ENCODE measurements around the gene TMEM89. TPM values are rescaled to one million over a fixed set of nuclear protein-coding genes. Genes with fewer than 3 reads are reported as not detected.

TMEM89 gene
- total RNA-seq, 2 donors from 2014 or later, result 0.57 TPM; not detected in 1

- Histone ChIP-seq H3K9ac (ENCODE audit: extremely low read depth, low read length, poor library complexity, severe bottlenecking) (no peak overlapping the region), H3K36me3 (ENCODE audit: control insufficient read depth, insufficient read depth, low read length) (peaks cover 24% of the 10 kb centered on the region), H3K9me3 (ENCODE audit: control insufficient read depth, low read length) (no peaks in the 10 kb centered on the region), H3K4me3 (ENCODE audit: low read length) (no peak overlapping the region), H3K27me3 (ENCODE audit: control insufficient read depth, insufficient read depth, low read length, poor library complexity, severe bottlenecking) (no peaks in the 10 kb centered on the region), H3K27ac (ENCODE audit: low read depth, low read length) (no peak overlapping the region), H3K4me1 (ENCODE audit: control insufficient read depth, insufficient read depth, low read length) (no peaks in the 10 kb centered on the region)
- no peak overlapping the region for H3K4me3 Mint-ChIP-seq
- H3K9me3 Mint-ChIP-seq, result no peaks in the 10 kb centered on the region
- no peaks in the 10 kb centered on the region for H3K27me3 Mint-ChIP-seq (ENCODE audit: insufficient read depth)
- WGBS, 2 experiments (ENCODE audit: insufficient coverage in 1 of 2, insufficient read length in 1 of 2), result 90 to 95% methylated on average over 9 to 10 of the region's 10 CpGs
- no peak for DNase-seq
- H3K4me1 Mint-ChIP-seq, result no peaks in the 10 kb centered on the region
- TF ChIP-seq CTCF (conservative IDR thresholded peaks at IDR 0.05), result no peak
- no peak overlapping the region for H3K27ac Mint-ChIP-seq
- H3K36me3 Mint-ChIP-seq (ENCODE audit: low read depth), result peaks cover 58% of the 10 kb centered on the region
These were observed 3.2 kb upstream of the TMEM89 start for GRCh38 chr3:48624767-48625166.

DNA sequence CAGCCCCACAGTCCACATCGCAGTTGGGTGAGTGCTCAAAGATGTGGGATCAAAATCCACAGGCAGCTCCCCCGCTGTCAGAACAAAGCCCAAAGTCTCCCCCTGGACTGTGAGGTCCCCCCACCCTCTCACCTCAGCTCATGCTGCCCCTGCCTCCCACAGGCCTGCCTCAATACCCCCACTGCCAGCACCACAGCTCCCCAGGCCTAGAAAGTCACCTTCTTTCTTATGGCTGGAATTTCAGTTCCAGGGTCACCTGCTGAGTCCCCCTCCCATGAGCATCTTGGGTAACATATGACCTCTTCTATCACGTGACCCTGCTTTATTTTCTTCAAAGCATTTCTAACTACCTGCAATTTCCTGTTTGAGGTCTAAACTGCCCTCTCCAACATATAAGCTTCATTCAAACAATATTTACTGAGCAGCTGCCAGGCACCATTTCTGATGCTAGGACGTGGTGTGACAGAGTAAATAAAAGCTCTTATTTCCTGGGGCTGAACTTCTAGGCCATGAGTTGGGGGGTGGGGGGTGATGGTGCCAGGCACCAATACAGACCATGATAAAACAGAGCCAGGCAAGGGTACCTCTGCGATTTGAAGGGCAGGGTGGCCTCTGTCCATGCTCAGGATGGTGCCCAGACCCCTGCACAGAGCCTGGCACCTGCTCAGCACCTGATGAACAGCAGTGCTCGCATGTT, 2.4 kb upstream of the TMEM89 start:
- Histone ChIP-seq H3K4me1 (ENCODE audit: control insufficient read depth, insufficient read depth, low read length) (no peaks in the 10 kb centered on the region), H3K36me3 (ENCODE audit: control insufficient read depth, insufficient read depth, low read length) (peaks cover 20% of the 10 kb centered on the region), H3K27me3 (ENCODE audit: control insufficient read depth, insufficient read depth, low read length, poor library complexity, severe bottlenecking) (no peaks in the 10 kb centered on the region), H3K27ac (ENCODE audit: low read depth, low read length) (no peak overlapping the region), H3K4me3 (ENCODE audit: low read length) (no peak overlapping the region), H3K9ac (ENCODE audit: extremely low read depth, low read length, poor library complexity, severe bottlenecking) (no peak overlapping the region), H3K9me3 (ENCODE audit: control insufficient read depth, low read length) (peaks cover under 1% of the 10 kb centered on the region)
- H3K27me3 Mint-ChIP-seq (ENCODE audit: insufficient read depth), result no peaks in the 10 kb centered on the region
- H3K4me1 Mint-ChIP-seq, result no peaks in the 10 kb centered on the region
- 82 to 89% methylated on average over 3 to 6 of the region's 6 CpGs for WGBS, 2 experiments (ENCODE audit: insufficient coverage in 1 of 2, insufficient read length in 1 of 2)
- H3K9me3 Mint-ChIP-seq, result no peaks in the 10 kb centered on the region
- H3K4me3 Mint-ChIP-seq, result no peak overlapping the region
- TF ChIP-seq CTCF (conservative IDR thresholded peaks at IDR 0.05), result no peak
- peaks cover 51% of the 10 kb centered on the region for H3K36me3 Mint-ChIP-seq (ENCODE audit: low read depth)
- no peak for DNase-seq
- H3K27ac Mint-ChIP-seq, result no peak overlapping the region

DNA sequence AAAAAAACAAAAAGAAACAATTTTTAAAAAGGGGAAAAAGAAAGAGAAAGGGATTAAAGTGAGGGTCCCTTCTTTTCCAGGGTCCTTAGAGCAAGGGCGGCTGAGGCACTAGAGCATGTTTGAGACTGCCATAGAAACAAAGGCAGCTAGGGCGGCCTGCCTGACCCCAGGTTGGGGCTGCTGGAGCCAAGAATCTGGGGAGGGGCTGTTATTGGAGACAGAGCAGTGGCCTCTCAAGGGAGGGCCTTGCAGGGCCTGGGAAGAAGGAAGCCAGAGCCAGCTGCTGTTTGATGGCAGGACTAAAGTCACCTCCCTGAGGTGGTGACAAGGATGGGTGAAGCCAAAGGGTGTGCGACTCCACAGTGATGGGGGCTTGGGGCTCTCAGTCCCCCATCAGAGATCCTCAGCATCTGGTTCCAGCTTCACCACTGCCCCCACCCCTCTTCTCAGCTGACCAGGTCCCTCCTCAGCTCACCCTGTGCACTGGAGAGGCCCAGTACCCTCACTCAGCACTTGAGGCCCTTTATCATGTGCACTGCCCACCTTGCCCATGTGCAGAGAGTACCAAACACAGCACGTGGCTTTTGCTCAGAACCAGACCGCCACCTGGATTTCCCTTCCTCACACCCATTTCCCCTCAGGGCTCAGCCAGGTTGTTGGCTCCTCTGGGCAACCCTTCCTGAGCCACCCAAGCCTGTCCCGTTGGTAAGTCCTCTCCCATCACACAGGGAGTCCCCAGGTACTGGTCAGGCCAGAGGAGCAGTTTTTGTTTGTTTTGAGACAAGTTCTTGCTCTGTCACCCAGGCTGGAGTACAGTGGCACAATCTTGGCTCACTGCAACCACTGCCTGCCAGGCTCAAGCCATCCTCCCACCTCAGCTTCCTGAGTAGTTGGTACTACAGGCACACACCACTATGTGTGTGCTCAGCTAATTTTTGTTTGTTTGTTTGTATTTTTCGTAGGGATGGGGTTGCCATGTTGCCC, 1.7 kb downstream of the TMEM89 start:
- Mint-ChIP-seq H3K4me1 (no peaks in the 10 kb centered on the region), H3K27me3 (ENCODE audit: insufficient read depth) (no peaks in the 10 kb centered on the region), H3K9me3 (peaks cover 22% of the 10 kb centered on the region), H3K4me3 (no peak overlapping the region), H3K27ac (no peak overlapping the region), H3K36me3 (ENCODE audit: low read depth) (peaks cover 21% of the 10 kb centered on the region)
- no peaks in the 10 kb centered on the region for H3K4me1 ChIP-seq (ENCODE audit: control insufficient read depth, insufficient read depth, low read length)
- TF ChIP-seq CTCF (conservative IDR thresholded peaks at IDR 0.05), result no peak
- H3K27ac ChIP-seq (ENCODE audit: low read depth, low read length), result no peak overlapping the region
- peaks cover 28% of the 10 kb centered on the region for H3K9me3 ChIP-seq (ENCODE audit: control insufficient read depth, low read length)
- DNase-seq, result no peak
- peaks cover under 1% of the 10 kb centered on the region for H3K36me3 ChIP-seq (ENCODE audit: control insufficient read depth, insufficient read depth, low read length)
- no peaks in the 10 kb centered on the region for H3K27me3 ChIP-seq (ENCODE audit: control insufficient read depth, insufficient read depth, low read length, poor library complexity, severe bottlenecking)
- WGBS, 2 experiments (ENCODE audit: insufficient coverage in 1 of 2, insufficient read length in 1 of 2), result 94 to 100% methylated on average over 4 to 7 of the region's 7 CpGs
- no peak overlapping the region for H3K9ac ChIP-seq (ENCODE audit: extremely low read depth, low read length, poor library complexity, severe bottlenecking)
- H3K4me3 ChIP-seq (ENCODE audit: low read length), result no peak overlapping the region

All from endodermal cell (in vitro differentiated cells).